Psoas muscle (tissue), 8 donors: ENCODE results near the gene ATP2A3. TPM values are rescaled to one million over a fixed set of nuclear protein-coding genes. Genes with fewer than 3 reads are reported as not detected.

Source experiments
- ATAC-seq, 4 donors: fragments of 200-7000 bp; cut with Tn5 transposase; one replicate each; pipeline ENCODE4 v1.9.1; 2020; ENCODE audit warnings: moderate library complexity in 3 of 4, mild to moderate bottlenecking in 2 of 4
- DNase-seq, 2 donors: peaks; one replicate each; pipeline ENCODE4 v3.0.0-alpha.2; 2020
- H3K27ac ChIP-seq: fragments of 200-600 bp; one replicate; pipeline ENCODE4 v1.8.0; 2022
- H3K27me3 ChIP-seq, 3 donors: fragments of 200-600 bp in 1 of 3; one replicate each; pipeline versions ENCODE4 v1.6.1 to v1.8.0; 2013 to 2022; ENCODE audit warnings: low read length in 2 of 3, mild to moderate bottlenecking in 2 of 3, moderate library complexity in 1 of 3; ENCODE audit not compliant: insufficient read depth in 3 of 3
- H3K36me3 ChIP-seq, 2 donors: fragments of 200-600 bp in 1 of 2; one replicate each; pipeline versions ENCODE4 v1.6.1 to v1.8.0; 2013 to 2022; ENCODE audit warnings: low read depth in 1 of 2, mild to moderate bottlenecking in 1 of 2, moderate library complexity in 1 of 2; ENCODE audit not compliant: insufficient read depth in 1 of 2
- H3K4me1 ChIP-seq: fragments of 200-600 bp; one replicate; pipeline ENCODE4 v1.8.0; 2022
- H3K4me3 ChIP-seq: fragments of 200-600 bp; one replicate; pipeline ENCODE4 v1.8.0; 2022; ENCODE audit warnings: mild to moderate bottlenecking
- H3K9me3 ChIP-seq: fragments of 200-600 bp; one replicate; pipeline ENCODE4 v1.8.0; 2022
- WGBS, 3 donors: extraction: QIAGEN DNeasy Blood & Tissue Kit; methylation state at CpG; one replicate each; pipeline versions ENCODE4 v1.1.6 to v1.1.7; 2013; 5-methylcytosine and 5-hydroxymethylcytosine counted together
- intact Hi-C, 2 donors: fragments of 100-400 bp; cut with DNase I; formaldehyde crosslinking; loops; one replicate each; pipeline versions ENCODE4 v1.11.0 to v1.14.2; 2022
- polyA plus RNA-seq, 3 donors: library from polyadenylated mRNA; stranded (reverse); fragments of 200-250 nt; gene quantifications; one replicate each; pipeline ENCODE4 v1.2.3, GENCODE V29; 2013
- total RNA-seq, 4 donors: library from RNA; stranded (reverse); fragmentation: NEBNext Ultra II Directional in 2 of 4; extraction: Animal tissue kit (Norgen Biotek cat#: 25700) in 2 of 4; gene quantifications; one replicate each; pipeline versions ENCODE4 v1.2.1 to v1.2.4, GENCODE V29; 2021 to 2023
- TF ChIP-seq, protein P1 (sequence below): fragments of 200-600 bp; IDR thresholded peaks from one replicate; pipeline ENCODE4 v1.8.0; 2022; ENCODE audit warnings: antibody characterized with exemption
- donor health status: healthy with polysubstance abuse.
- donor health status: DM: no; HTN: no; CAD: no; lungs with moderate emphysema.
- donor health status: Bipolar disorder and iron deficiency.
- donor health status: healthy.
- donor health status: DM: yes; HTN: yes; CAD: no.
- donor health status: DM: no; HTN: no; CAD: no.
- donor health status: DM: no; HTN: no; CAD: no.
- donor health status: DM: yes; HTN: yes; CAD: no.

Gene ATP2A3
- total and polyA plus RNA-seq, 7 donors, result 1.2 to 3.8 (median 3.0) TPM

DNA sequence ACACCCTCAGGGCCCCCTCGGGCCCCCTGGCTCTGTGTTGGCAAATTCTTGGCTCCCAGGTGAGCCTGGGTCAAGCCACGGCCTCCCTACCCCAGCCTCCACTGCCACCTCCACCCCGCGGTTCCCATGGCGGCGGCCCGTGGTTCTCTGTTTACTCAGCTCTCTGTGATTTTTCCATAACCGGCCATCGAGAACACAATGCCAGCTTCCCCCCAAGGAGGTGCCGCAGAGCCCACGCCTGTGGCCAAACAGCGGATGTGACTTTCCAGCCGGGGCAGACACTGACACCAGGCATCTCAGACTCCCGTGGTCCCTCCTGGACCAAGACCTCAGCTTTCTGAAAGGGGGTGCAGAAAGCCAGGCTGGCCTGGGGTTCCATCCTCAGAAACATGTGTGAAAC is 21.6 kb upstream of the ATP2A3 start:
- no peaks in the 10 kb centered on the region for H3K36me3 ChIP-seq
- 54 to 64% (median 58%) methylated on average over 12 to 14 of the region's 14 CpGs for WGBS, 3 donors
- no peaks in the 10 kb centered on the region for H3K4me1 ChIP-seq
- TF ChIP-seq, protein P1, sequence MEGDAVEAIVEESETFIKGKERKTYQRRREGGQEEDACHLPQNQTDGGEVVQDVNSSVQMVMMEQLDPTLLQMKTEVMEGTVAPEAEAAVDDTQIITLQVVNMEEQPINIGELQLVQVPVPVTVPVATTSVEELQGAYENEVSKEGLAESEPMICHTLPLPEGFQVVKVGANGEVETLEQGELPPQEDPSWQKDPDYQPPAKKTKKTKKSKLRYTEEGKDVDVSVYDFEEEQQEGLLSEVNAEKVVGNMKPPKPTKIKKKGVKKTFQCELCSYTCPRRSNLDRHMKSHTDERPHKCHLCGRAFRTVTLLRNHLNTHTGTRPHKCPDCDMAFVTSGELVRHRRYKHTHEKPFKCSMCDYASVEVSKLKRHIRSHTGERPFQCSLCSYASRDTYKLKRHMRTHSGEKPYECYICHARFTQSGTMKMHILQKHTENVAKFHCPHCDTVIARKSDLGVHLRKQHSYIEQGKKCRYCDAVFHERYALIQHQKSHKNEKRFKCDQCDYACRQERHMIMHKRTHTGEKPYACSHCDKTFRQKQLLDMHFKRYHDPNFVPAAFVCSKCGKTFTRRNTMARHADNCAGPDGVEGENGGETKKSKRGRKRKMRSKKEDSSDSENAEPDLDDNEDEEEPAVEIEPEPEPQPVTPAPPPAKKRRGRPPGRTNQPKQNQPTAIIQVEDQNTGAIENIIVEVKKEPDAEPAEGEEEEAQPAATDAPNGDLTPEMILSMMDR, result no peak
- no peak for ATAC-seq
- H3K9me3 ChIP-seq, result no peaks in the 10 kb centered on the region
- H3K27ac ChIP-seq, result no peak overlapping the region
- H3K27me3 ChIP-seq, result peaks cover 0 to 12% (median 0%) of the 10 kb centered on the region in 3 donors
- intact Hi-C loops, result no loop called here
- no peak overlapping the region for H3K4me3 ChIP-seq
- no peak for DNase-seq

GRCh38 chr17:3983606-3984484 is 19.6 kb upstream of the ATP2A3 start:
- 50 to 67% (median 59%) methylated on average over 18 of the region's 18 CpGs for WGBS, 3 donors
- no peak overlapping the region for H3K27ac ChIP-seq
- peaks cover 0 to 12% (median 0%) of the 10 kb centered on the region in 3 donors for H3K27me3 ChIP-seq
- DNase-seq (no peak), ATAC-seq (peak in 2 of 4 donors; percentile 31 to 42)
- TF ChIP-seq, protein P1, result no peak
- H3K9me3 ChIP-seq, result no peaks in the 10 kb centered on the region
- no peak overlapping the region for H3K4me3 ChIP-seq
- no peaks in the 10 kb centered on the region for H3K4me1 ChIP-seq
- H3K36me3 ChIP-seq, result no peaks in the 10 kb centered on the region
- intact Hi-C loops, result no loop called here

DNA sequence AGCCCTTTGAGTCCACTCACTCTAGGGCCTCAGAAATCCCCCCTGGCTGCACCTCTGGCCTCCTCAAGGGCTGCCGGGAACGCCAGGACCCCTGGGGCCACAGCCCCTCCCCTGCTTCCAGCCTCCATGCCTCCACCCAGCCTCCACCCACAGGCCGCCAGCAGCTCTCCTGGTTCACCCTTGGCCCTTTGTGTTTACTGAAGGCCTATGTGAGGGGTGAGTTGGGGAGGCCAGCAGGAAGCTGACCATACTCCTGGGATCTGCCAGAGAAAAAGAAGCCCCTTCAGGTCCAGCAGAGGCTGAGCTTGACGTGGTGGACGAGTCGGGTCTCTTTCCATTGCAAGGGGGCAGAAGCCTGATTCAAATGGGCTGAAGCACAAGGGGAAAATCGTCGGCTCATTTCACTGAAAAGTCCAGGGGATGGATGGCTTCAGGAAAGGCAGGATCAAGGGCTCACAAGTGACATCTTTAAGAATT is 18.3 kb upstream of the ATP2A3 start:
- DNase-seq (peak in 1 of 2 donors; percentile 26), ATAC-seq (no peak)
- Histone ChIP-seq H3K27ac (no peak overlapping the region), H3K4me1 (no peaks in the 10 kb centered on the region), H3K27me3 (peaks cover 0 to 12% (median 0%) of the 10 kb centered on the region in 3 donors), H3K4me3 (no peak overlapping the region), H3K36me3 (no peaks in the 10 kb centered on the region), H3K9me3 (no peaks in the 10 kb centered on the region)
- intact Hi-C loops, result no loop called here
- TF ChIP-seq, protein P1, result no peak
- 88 to 96% (median 94%) methylated on average over 8 of the region's 8 CpGs for WGBS, 3 donors

DNA sequence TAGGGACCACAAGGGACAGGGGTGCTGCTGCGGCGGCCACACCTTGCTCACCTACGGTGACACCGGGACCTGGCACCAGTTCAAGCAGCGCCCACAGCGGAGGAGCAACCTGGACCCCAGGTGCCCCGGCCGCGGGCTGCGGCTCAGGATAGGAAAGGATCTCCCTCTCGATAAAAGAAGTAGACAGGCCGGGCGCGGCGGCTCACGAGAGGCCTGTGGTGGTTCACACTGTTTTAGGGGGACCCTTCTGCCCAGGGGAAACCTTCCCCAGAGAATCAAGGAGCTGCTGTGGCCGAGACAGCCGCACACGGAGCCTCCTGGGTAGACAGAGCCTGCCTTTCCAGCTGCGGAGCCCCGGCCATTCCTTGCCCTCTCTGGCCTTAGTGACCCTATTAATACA is 17.9 kb upstream of the ATP2A3 start:
- TF ChIP-seq, protein P1, result no peak
- WGBS, 3 donors, result 91 to 94% (median 92%) methylated on average over 21 of the region's 21 CpGs
- no peak for ATAC-seq
- H3K27ac ChIP-seq, result no peak overlapping the region
- H3K9me3 ChIP-seq, result no peaks in the 10 kb centered on the region
- H3K4me3 ChIP-seq, result no peak overlapping the region
- intact Hi-C loops, result no loop called here
- DNase-seq, result peak in 1 of 2 donors; percentile 44
- no peaks in the 10 kb centered on the region for H3K36me3 ChIP-seq
- peaks cover 0 to 8% (median 0%) of the 10 kb centered on the region in 3 donors for H3K27me3 ChIP-seq
- H3K4me1 ChIP-seq, result peaks cover 1% of the 10 kb centered on the region
